ENCODE measurements around the gene PFDN5. TPM values are rescaled to one million over a fixed set of nuclear protein-coding genes. Genes with fewer than 3 reads are reported as not detected.
A peak's percentile ranks its signal among the peaks of the same experiment; 100 is the strongest.

Gene PFDN5
- total RNA-seq, 3 donors from 2014 or later (not counting 1 experiment from before 2014, with no cell fraction given): 365 to 450 (median 439) TPM

GRCh38 chr12:53336181-53336681, 40.9 kb downstream of the PFDN5 start, which contains the start of gene SP7:
Gene SP7 (minus strand): TSS chr12:53336354. CDS start chr12:53335646, 708 bp downstream.
- intact Hi-C loops (cut with micrococcal nuclease): no loop called here
- H3K9me3 Mint-ChIP-seq: no peaks in the 10 kb centered on the region
- H3K27me3 ChIP-seq (ENCODE audit: control insufficient read depth, insufficient read depth, low read length): peaks cover 11% of the 10 kb centered on the region
- H3K27ac ChIP-seq (ENCODE audit: low read length): no peak within 1 kb of the TSS
- no peaks in the 10 kb centered on the region for H3K9me3 ChIP-seq (ENCODE audit: control insufficient read depth, insufficient read depth, low read length)
- peaks cover 24 to 39% of the 10 kb centered on the region in 2 donors for H3K27me3 Mint-ChIP-seq (ENCODE audit: low read depth in 2 of 2)
- DNase-seq (no peak), ATAC-seq (peak in 2 of 3 donors; percentile 14 to 26)
- no peaks in the 10 kb centered on the region for H3K36me3 Mint-ChIP-seq
- 24% methylated on average over 10 of the region's 15 CpGs for WGBS (ENCODE audit: insufficient coverage)
- no peak within 1 kb of the TSS for H3K4me3 Mint-ChIP-seq
- TF ChIP-seq, protein P1, sequence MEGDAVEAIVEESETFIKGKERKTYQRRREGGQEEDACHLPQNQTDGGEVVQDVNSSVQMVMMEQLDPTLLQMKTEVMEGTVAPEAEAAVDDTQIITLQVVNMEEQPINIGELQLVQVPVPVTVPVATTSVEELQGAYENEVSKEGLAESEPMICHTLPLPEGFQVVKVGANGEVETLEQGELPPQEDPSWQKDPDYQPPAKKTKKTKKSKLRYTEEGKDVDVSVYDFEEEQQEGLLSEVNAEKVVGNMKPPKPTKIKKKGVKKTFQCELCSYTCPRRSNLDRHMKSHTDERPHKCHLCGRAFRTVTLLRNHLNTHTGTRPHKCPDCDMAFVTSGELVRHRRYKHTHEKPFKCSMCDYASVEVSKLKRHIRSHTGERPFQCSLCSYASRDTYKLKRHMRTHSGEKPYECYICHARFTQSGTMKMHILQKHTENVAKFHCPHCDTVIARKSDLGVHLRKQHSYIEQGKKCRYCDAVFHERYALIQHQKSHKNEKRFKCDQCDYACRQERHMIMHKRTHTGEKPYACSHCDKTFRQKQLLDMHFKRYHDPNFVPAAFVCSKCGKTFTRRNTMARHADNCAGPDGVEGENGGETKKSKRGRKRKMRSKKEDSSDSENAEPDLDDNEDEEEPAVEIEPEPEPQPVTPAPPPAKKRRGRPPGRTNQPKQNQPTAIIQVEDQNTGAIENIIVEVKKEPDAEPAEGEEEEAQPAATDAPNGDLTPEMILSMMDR (IDR thresholded peaks at IDR 0.05): no peak
- H3K36me3 ChIP-seq (ENCODE audit: control insufficient read depth, insufficient read depth, low read length): no peaks in the 10 kb centered on the region
- no peak within 1 kb of the TSS for H3K27ac Mint-ChIP-seq
- H3K4me1 Mint-ChIP-seq: peaks cover 16 to 21% of the 10 kb centered on the region in 2 donors
- H3K4me1 ChIP-seq (ENCODE audit: control insufficient read depth, insufficient read depth, low read length): peaks cover 14% of the 10 kb centered on the region
- H3K4me3 ChIP-seq (ENCODE audit: low read length): no peak within 1 kb of the TSS

- H3K4me1 ChIP-seq (ENCODE audit: control insufficient read depth, insufficient read depth, low read length): peaks cover 11% of the 10 kb centered on the region
- no peaks in the 10 kb centered on the region for H3K9me3 Mint-ChIP-seq
- H3K36me3 Mint-ChIP-seq: no peaks in the 10 kb centered on the region
- DNase-seq (no peak), ATAC-seq (peak in 2 of 3 donors; percentile 80 to 85)
- H3K27me3 ChIP-seq (ENCODE audit: control insufficient read depth, insufficient read depth, low read length): peaks cover 11% of the 10 kb centered on the region
- no peak overlapping the region for H3K4me3 Mint-ChIP-seq
- peaks cover 13 to 33% of the 10 kb centered on the region in 2 donors for H3K27me3 Mint-ChIP-seq (ENCODE audit: low read depth in 2 of 2)
- 7% methylated on average over 11 of the region's 11 CpGs for WGBS (ENCODE audit: insufficient coverage)
- H3K27ac ChIP-seq (ENCODE audit: low read length): no peak overlapping the region
- peaks cover 11 to 18% of the 10 kb centered on the region in 2 donors for H3K4me1 Mint-ChIP-seq
- H3K36me3 ChIP-seq (ENCODE audit: control insufficient read depth, insufficient read depth, low read length): no peaks in the 10 kb centered on the region
- TF ChIP-seq, protein P1 (IDR thresholded peaks at IDR 0.05): no peak
- intact Hi-C loops (cut with micrococcal nuclease): no loop called here
- H3K27ac Mint-ChIP-seq: peak overlapping the region in 1 of 2 donors; percentile 39
- H3K4me3 ChIP-seq (ENCODE audit: low read length): no peak overlapping the region
- H3K9me3 ChIP-seq (ENCODE audit: control insufficient read depth, insufficient read depth, low read length): no peaks in the 10 kb centered on the region
These were observed 42.7 kb downstream of the PFDN5 start for GRCh38 chr12:53338017-53338416.

DNA sequence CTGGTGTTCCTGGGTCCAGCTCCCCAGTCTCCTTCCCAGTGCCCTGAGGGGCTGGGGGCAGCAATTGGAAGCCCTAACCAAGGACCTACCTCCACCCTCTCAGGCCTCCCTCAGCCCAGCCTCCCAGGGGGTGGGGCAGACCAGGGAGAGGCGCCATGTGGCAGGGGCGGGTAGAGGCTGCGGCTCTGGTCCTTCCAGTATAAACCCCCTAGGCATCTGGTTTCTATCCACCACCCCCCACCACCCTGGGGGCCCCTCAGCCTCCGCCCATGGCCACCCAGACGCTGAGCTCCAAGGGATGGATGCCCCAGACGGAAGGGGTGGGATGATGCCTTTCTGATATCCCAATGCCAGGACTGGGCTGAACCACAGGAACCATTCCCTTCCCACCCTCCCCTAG, 43.6 kb downstream of the PFDN5 start:
- no peaks in the 10 kb centered on the region for H3K36me3 ChIP-seq (ENCODE audit: control insufficient read depth, insufficient read depth, low read length)
- Mint-ChIP-seq H3K9me3 (no peaks in the 10 kb centered on the region), H3K4me3 (no peak overlapping the region), H3K27ac (no peak overlapping the region), H3K36me3 (no peaks in the 10 kb centered on the region), H3K27me3 (ENCODE audit: low read depth in 2 of 2) (peaks cover 13 to 28% of the 10 kb centered on the region in 2 donors), H3K4me1 (peaks cover 16 to 24% of the 10 kb centered on the region in 2 donors)
- intact Hi-C loops (cut with micrococcal nuclease): no loop called here
- H3K27ac ChIP-seq (ENCODE audit: low read length): no peak overlapping the region
- ATAC-seq (no peak), DNase-seq (no peak)
- H3K9me3 ChIP-seq (ENCODE audit: control insufficient read depth, insufficient read depth, low read length): no peaks in the 10 kb centered on the region
- peaks cover 11% of the 10 kb centered on the region for H3K4me1 ChIP-seq (ENCODE audit: control insufficient read depth, insufficient read depth, low read length)
- TF ChIP-seq, protein P1 (IDR thresholded peaks at IDR 0.05): no peak
- H3K27me3 ChIP-seq (ENCODE audit: control insufficient read depth, insufficient read depth, low read length): peaks cover 11% of the 10 kb centered on the region
- WGBS (ENCODE audit: insufficient coverage): 73% methylated on average over 3 of the region's 6 CpGs
- no peak overlapping the region for H3K4me3 ChIP-seq (ENCODE audit: low read length)

- DNase-seq (no peak), ATAC-seq (no peak)
- intact Hi-C loops (cut with micrococcal nuclease): loop anchor here (10.0 kb wide), 1 partner anchor 276 kb away; no protein-coding TSS in a partner anchor
- Mint-ChIP-seq H3K4me3 (no peak overlapping the region), H3K27me3 (ENCODE audit: low read depth in 2 of 2) (peaks cover 13 to 23% of the 10 kb centered on the region in 2 donors), H3K36me3 (no peaks in the 10 kb centered on the region), H3K4me1 (peaks cover 22 to 36% of the 10 kb centered on the region in 2 donors), H3K9me3 (no peaks in the 10 kb centered on the region), H3K27ac (no peak overlapping the region)
- Histone ChIP-seq H3K4me1 (ENCODE audit: control insufficient read depth, insufficient read depth, low read length) (peaks cover 22% of the 10 kb centered on the region), H3K9me3 (ENCODE audit: control insufficient read depth, insufficient read depth, low read length) (no peaks in the 10 kb centered on the region), H3K4me3 (ENCODE audit: low read length) (no peak overlapping the region), H3K36me3 (ENCODE audit: control insufficient read depth, insufficient read depth, low read length) (no peaks in the 10 kb centered on the region), H3K27ac (ENCODE audit: low read length) (no peak overlapping the region), H3K27me3 (ENCODE audit: control insufficient read depth, insufficient read depth, low read length) (peaks cover 10% of the 10 kb centered on the region)
- TF ChIP-seq, protein P1 (IDR thresholded peaks at IDR 0.05): no peak
- 70% methylated on average over 9 of the region's 9 CpGs for WGBS (ENCODE audit: insufficient coverage)
These were observed 45.1 kb downstream of the PFDN5 start for GRCh38 chr12:53340398-53340797.

All from natural killer cell (primary cell).